SK-N-DZ (cell line): ENCODE data around the gene PNMA6E.
"Not testable (repeated sequence)": the region's sequence is repeated elsewhere in the genome, so short reads cannot be mapped to it uniquely, and the experiment has no call there.

Experiments used
- DNase-seq: peaks from one replicate; pipeline ENCODE4 v3.0.0-alpha.2; 2015; ENCODE audit warnings: low spot score

Gene PNMA6E

DNA sequence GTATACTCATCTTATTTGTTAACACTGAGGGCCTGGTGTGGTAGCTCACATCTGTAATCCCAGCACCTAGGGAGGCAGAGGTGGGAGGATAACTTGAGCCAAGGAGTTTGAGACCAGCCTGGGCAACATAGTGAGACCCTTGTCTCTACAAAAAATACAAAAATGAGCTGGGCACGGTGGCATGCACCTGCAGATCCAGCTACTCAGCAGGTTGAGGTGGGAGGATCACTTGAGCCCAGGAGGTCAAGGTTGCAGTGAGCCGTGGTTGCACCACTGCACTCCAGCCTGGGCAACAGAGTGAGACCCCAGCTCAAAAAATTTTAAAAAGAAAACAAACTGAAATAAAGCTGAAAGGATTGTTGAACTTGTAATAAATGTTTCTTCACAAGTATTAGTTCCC is 16.2 kb downstream of the PNMA6E start:
- not testable (repeated sequence) for DNase-seq

DNA sequence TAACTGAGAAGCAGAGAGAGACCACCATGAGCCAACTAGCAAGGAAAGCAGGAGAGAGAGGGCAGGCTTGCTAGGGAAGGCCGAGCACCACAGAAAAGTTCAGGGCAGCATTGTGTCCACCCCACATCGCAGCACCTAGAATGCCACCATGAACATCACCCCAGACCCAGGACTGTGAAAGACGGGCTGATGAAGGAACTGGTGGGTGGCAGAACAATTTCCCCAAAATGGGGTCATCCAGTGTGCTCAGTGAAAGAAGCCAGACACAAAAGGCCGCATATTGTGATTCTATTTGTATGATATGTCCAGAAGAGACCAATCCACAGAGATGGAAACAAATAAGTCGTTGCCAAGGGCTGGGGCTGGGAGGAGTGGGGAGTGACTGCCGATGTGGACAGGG is 16.8 kb downstream of the PNMA6E start:
- DNase-seq = no peak

DNA sequence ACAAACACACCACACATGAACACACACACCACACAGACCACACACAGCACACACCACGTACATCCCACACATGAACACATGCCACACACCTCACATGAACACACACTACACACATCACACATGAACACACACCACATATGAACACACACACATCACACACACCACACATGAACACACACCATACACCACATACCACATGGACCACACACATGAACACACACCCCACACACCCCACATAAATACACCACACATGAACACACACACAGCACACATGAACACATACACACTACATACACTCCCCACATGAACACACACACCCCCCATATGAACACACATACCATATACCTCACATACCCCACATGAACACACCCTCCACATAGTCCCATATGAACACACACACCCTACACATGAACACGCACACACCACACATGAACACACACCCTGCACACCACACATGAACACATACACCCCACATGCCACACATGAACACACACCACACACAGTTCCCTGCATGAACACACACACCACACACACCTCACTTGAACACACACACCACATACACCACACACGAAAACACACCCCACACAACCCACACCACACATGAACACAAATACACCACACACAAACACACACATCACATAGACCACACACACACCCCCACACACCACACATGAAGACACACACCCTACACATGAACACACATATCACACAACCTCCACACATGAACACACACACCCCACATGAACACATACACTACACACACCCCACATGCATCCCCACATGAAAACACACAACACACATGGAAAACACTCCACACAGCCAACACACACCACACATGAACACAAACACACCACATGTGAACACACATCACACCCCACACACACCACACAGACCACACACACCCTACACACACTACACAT is 18.3 kb downstream of the PNMA6E start:
- no peak for DNase-seq

DNA sequence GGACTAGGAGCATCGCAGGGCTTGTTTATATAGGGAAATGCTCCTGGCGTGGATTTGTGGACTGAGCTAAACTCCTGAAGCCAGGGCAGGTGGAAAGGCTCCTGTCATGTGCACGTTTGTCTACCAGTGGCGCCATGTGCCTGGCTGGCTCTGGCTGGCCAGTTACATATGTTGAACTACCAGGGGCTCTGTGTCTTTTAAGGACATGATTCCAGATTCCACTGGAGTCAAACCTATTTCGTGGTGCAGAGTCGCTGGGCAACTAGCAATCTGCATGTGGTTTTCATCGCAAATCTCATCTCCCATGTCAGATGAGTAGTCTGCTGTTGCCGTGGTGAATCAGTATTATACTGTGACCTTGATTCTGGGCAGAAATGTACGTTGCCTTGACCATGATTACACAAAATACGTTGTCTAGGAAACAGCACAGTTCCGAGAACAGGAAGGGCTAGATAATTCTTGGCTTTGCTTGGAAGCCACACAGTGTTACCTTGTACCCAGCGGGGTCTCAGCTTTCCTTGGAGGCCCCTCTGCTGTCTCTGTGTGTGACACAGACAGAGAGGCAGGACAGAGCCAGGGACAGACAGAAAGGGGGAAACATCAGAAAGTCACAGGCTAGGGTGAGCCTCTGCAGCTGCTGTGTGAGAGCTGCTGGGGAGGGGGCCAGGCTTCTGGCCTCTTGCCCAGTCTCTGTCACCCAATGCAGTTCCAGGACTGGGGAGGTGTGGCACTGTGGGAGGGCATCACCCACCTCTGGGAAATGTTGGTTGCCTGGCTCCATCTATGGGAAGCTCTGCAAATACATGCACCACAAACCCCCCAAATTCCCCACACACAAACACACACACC is 19.2 kb downstream of the PNMA6E start:
- DNase-seq = peak; percentile 85

DNA sequence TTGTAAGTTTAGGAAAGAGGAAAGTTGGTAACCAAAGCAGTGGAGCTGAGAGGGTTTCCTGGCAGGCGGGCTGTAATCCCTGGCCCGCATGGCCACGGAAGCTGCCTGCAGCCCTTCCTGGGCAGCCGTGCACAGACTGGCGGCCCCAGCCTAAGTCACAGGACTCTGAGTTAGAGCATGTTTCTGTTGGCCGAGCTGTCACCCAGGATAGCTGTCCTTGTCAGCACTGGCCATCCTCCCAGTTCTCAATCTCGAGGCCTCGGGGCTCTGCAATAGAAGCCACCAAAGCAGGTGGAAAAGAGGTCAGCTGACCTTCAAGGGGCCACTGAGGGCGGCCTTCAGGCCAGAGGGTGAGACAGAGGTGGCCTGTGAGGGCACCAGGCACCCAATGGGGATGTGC is 20.5 kb downstream of the PNMA6E start:
- no peak for DNase-seq

DNA sequence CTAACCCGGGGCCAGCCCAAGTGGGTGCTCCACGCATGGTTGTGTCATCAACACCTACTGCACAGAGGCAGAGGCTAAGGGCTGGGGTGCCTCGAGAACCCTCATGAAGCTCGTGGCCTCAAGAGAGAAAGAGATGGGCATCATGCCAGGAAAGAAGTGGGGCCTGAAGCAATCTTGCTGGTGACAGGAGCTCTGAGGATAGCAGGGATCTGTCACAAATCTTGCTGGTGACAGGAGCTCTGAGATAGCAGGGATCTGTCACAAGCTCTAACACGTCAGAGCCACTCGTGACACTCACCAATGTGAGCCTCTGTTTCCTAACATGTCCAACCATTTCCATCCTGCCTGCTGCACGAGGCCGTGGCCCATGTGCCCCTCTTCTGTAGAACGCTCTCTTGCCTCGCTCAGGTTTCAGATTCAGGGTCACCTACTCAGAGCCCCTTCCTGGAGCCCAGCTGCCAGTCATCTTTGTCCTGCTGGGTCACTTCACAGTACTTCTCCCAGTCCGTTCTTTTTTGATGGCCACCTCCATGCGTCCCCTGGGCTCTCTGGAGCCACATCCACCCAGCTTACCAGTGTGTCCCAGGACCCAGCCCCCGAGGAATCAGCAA is 21.1 kb downstream of the PNMA6E start:
- peak; percentile 22 for DNase-seq

DNA sequence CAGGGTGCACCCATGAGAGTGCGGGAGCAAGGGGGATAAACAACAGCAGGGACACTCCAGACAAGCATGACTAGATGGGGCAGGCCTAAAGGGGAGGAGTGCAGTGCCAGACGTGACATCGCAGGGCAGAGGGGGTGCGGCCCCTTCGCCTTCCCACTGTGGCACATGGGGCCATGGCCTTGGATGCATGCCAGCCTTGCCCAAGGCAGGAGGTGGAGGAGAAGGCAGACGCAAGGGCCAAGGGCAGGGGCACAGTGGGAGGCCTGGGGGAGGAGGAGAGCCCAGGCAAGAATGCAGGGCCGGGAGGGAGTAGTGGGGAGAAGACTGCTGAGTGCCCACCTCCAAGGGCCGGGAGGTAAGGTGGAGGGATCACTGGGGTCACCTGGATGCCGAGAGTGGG is 21.6 kb downstream of the PNMA6E start:
- no peak for DNase-seq

DNA sequence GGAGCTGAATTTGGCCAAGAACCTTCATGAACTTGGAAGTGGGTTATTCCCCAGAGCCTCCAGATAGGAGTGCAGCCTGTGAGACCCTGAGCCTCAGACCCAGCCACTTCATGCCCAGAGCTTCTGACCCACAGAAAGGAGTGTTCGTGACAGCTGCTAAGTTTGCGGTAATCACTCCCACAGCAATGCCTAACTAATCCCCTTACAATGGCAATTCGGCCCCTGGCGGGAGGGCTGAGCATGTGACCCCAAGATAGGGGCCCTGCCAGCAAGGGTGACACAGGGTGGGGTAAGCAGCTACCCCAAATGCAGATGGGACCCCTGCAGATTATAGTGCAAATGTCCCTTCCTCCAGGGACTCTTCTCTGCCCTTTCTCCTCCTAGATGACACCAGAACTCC is 22.5 kb downstream of the PNMA6E start:
- no peak for DNase-seq

DNA sequence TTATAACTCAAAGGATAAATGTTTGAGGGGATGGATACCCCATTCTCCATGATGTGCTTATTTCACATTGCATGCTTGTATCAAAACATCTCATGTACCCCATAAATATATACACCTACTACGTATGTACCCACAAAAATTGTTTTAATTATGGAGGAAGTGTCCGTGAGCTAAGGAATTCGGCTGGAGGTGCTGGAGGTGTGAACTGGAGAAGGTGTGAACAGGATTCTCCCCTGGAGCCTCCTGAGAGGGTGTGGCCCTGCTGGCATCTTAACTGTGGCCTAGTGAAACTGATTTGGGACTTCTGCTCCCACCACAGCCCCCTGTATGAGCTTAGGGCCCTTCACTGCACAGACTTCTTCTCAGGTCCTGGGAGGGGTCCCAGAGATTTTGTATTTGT is 23.4 kb downstream of the PNMA6E start:
- DNase-seq = no peak

DNA sequence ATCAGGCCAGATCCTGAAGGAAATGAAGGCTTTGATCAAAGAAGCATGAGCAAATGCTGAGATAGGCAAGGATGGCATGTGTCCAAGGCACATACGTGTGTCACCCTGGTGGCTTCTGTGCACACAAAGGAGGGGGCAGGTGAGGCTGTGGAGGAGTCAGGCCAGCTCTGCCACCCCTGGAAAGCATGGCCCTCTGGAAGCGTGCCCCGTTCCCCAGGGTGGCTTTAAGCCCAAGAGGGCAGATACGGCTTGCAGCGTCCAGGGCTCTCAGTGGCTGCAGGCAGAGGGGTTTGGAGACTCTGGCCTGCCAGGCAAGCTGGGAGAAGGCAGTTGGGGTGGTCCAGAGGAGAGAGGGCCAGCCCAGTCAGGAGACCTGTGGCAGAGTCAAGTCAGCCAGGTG is 25.6 kb downstream of the PNMA6E start:
- no peak for DNase-seq

DNA sequence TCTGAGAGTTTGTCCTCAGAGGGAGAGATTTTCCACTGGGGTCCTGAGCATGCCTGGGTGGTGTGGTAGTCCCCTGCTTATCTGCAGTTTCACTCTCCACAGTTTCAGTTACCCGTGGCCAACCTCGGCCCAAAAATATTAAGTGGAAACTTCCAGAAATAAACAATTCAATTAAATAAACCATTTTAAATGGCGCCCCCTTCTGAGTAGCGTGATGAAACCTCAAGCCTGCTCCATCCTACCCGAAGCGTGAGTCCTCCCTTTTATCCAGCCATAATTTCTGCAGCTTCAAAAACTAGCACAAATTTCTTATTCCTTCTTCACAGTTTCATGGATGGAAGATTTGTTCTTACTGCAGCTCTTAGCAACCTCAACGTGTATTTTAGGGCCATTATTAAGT is 26.7 kb downstream of the PNMA6E start:
- no peak for DNase-seq

DNA sequence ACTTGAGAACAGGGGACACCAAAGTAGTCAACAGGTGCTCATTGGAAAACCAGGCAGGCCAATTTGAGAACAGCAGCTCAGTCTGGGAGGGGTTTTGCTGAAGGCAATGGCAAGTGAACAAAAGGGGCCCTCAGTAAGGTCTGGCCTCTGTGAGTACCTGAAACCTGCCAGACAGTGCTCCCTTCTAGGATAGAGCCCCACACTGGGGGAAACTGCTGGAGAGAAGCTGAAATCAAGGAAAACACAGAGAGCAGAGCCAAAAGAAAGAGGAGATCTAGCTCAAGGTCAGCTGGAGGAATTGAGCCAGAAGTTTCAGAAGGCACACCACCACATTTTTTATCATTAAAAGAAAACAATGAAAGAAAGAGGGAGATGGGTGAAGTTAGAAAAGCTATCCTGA is 28.2 kb downstream of the PNMA6E start:
- no peak for DNase-seq

DNA sequence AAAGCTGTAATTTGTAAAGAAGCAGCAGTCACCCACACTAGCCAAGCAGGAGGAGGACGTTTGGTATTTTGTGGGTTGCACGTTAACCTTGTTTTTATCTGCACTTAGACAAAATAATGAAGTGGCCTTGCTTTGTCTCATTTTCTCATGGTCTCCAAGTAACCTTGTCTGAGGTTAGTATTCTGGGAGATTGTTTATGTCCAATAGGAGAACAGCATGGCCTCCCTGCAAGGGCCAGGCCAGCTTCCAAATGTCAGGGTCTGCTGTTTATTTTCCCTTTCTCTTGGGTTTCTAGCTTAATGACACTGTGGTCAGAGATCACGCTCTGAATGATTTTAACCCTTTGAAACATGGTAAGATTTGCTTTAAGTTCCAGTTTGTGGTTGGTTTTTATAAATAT is 29.9 kb downstream of the PNMA6E start:
- DNase-seq = no peak

DNA sequence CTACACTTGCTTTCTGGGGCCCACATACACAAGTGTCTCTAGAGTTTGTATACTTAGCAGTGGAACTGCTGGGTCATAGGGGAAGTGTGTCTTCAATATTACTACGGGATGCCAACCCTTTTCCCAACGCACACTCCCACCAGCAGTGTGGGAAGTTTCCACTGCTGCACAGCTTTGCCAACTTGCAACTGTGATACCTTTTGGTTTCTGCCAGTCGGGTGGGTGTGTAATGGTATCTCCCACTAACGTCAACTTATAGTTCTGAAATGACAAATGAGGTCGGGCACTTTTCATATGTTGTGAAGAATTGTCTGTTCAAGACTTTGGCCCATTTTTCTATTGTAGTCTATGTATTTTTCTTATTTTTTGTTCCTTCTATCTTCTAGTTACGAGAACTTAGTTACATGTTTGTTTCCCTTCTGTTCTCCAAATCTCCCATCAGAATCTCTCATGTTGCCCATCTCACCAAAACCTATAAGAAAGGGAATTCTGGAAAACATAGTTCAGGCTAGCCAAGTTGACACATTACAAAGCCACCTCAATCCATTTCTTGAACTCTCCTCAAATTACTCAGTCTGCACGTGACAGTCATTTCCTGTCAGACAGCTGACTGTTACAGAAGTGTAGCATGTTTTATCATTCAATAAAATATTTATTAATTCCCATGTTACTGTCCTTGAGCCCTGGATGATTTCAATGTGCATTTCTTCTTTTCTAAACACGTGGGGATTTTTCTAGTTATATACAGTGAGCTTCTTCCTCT is 30.7 kb downstream of the PNMA6E start:
- DNase-seq = no peak

DNA sequence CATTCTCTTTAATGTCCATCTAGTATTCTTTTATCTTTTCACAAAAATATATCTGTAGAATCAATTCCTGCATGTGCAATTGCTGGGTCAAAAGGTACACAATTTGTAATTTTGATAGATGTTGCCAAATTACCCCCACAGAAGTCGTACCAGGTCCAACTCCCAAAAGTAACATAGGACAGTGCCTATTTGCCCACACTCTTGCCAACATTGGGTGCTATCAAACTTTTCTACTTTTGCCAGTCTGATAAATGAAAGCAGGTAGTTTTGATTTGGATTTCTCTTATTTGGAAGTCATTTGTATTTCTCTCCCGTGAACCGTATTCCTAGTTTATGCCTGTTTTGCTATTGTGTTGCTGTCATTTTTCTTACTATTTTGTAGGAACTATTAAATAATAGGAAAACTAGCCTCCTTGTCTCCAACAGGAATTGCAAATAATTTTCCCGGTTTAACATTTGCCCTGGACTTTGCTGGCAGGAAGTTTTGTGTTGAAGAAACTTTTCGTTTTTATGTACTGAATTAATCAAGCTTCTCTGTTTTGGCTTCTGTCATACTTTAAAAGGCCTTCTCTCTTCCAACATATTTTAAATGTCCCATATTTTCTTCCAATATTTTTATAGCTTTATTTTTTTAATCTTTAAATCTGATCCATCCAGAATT is 34.1 kb downstream of the PNMA6E start:
- no peak for DNase-seq

DNA sequence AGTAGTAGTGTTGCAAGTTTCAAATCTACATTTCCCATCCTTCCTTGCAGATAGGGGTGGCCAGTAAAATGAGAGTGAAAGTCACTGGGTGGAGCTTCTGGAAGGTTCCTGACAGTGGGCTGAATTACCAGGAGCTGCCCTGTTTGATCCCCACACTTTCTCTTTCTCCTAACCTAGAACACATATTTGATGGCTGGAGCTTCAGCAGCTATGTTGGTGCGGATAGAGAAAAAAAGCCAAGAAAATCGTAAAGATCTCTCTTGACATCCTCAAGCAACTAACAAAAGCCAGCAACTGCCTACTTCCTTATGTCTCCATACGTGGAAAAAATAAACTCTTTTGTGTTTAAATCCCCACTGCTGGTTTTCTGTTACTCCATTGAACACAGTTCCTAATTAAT is 35.0 kb downstream of the PNMA6E start:
- no peak for DNase-seq

DNA sequence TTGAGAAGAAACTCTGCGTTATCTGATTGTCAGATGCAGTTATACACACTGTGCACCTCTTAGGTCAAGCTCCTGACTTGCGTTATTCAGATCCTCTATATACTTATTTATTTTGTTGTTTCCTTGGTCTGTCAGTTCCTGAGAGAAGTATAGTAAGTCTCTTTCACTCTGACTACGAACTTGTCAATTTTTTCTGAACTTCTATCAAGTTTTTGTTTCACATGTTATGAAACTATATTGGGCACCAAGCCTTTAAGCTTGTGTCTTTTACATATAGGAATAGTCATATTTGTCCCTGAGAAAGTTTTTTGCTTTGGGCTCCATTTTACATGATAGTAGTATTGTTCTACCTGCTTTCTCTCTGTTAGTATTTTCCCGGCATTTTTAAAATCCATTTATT is 35.5 kb downstream of the PNMA6E start:
- no peak for DNase-seq

DNA sequence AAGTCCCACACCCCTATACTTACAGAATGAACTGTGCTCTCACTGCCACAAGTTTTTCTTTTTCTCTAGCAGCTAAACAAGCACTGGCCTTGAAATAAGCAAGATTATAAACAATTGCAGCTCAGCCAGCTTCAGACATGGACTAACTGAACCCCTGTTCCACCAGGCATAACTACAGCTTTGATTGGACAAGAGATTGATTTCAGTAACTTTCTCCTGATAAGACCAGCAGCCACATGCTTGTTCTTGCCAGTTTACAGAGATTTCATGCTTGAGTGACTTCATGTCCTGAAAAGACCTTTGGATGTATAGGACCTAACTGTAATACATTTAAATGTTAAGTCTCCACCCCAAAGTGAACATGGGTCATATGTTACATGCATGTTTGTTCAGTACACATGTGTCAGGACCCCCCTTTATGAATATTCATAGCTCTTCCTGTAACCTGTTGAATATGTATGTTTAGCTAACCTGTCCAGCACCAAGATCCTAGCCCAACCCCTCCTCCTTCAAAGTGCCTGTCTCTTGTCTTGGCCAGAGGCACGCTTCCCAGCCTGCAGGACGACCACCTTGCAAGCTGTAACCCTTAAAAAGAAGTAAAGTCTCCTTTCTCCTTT is 39.3 kb downstream of the PNMA6E start:
- peak; percentile 49 for DNase-seq

DNA sequence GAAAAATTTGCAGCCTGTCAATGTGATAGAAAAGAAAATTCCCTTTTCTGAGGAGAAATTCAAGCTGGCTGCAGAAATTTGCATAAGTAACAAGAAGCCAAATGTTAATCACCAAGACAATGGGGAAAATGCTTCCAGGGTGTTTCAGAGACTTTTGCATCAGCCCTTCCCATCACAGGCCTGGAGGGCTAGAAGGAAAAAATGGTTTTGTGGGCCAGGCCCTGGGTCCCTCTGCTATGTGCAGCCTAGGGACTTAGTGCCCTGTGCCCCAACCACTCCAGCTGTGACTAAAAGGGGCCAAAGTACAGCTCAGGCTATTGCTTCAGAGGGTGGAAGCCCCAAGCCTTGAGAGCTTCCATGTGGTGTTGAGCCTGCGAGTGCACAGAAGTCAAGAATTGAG is 43.3 kb downstream of the PNMA6E start:
- DNase-seq = no peak

DNA sequence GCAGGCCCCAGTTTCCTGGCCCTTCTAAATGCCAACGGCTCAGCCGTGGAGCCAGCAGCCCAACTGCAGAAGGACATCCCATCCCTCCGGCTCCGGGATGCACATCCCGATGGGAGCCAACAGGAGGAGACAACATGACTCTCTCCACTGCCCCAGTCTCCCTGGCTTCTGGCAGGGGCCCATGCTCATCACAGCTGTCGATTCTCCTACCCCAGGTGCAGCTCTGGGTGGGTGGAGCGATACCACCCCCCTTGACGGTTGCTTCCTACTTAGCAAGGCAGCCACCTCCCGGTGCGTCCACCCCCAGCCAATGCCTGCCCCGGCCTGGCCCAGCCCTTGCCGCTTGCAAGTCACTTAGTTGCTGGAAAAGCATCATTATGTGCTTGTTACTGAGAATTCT is 47.7 kb downstream of the PNMA6E start:
- no peak for DNase-seq

DNA sequence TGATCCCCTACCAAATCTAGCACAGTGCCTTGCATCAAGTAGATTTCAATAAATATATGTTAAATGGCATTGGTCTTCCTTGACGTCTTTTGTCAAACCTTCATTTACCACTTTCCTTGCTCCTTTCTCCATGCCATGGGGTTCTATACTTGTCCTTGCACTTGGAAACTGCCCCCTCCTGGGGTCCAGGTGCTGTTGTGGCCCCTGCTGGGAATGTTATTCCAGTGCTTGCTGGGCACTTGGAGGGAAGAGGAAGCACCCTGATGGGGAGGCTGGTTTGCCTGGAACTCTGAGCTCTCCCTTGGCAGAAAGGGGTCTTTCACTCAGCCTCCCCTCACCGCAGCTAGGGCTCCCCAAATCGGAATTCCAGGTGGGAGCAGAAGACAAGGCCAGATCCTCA is 48.3 kb downstream of the PNMA6E start:
- no peak for DNase-seq
